ENCODE measurements around the gene IFNA16.
"Not testable (repeated sequence)": the region's sequence is repeated elsewhere in the genome, so short reads cannot be mapped to it uniquely, and the experiment has no call there.

GRCh38 chr9:21213411-21214326 is 3.4 kb downstream of the IFNA16 start:
- peak in 2 of 3 experiments; percentile 10 to 19 for TF ChIP-seq CTCF (IDR thresholded peaks at IDR 0.05)
- TF ChIP-seq EP300 (IDR thresholded peaks at IDR 0.05); POLR2AphosphoS5 (IDR thresholded peaks at IDR 0.05); POLR2A (IDR thresholded peaks at IDR 0.05; ENCODE audit: low read depth): not testable (repeated sequence)
